ENCODE results near the gene PAK4. TPM values are rescaled to one million over a fixed set of nuclear protein-coding genes. Genes with fewer than 3 reads are reported as not detected.

Gene PAK4
- total RNA-seq, 2 experiments from 2014 or later, result 13.2 to 16.2 TPM

- H3K27ac Mint-ChIP-seq, result no peak overlapping the region
- H3K27me3 Mint-ChIP-seq, result no peaks in the 10 kb centered on the region
- no peaks in the 10 kb centered on the region for H3K9me3 Mint-ChIP-seq
- H3K4me3 Mint-ChIP-seq, result no peak overlapping the region
- DNase-seq, result no peak
- no peaks in the 10 kb centered on the region for H3K36me3 Mint-ChIP-seq
- no peaks in the 10 kb centered on the region for H3K4me1 Mint-ChIP-seq
These were observed 46.2 kb downstream of the PAK4 start for GRCh38 chr19:39171479-39172465.

GRCh38 chr19:39172700-39173501 is 47.3 kb downstream of the PAK4 start:
- H3K4me1 Mint-ChIP-seq, result no peaks in the 10 kb centered on the region
- H3K4me3 Mint-ChIP-seq, result no peak overlapping the region
- no peaks in the 10 kb centered on the region for H3K36me3 Mint-ChIP-seq
- H3K27me3 Mint-ChIP-seq, result no peaks in the 10 kb centered on the region
- H3K27ac Mint-ChIP-seq, result no peak overlapping the region
- DNase-seq, result no peak
- H3K9me3 Mint-ChIP-seq, result no peaks in the 10 kb centered on the region

- no peaks in the 10 kb centered on the region for H3K27me3 Mint-ChIP-seq
- H3K36me3 Mint-ChIP-seq, result no peaks in the 10 kb centered on the region
- H3K4me3 Mint-ChIP-seq, result no peak overlapping the region
- H3K9me3 Mint-ChIP-seq, result no peaks in the 10 kb centered on the region
- no peak overlapping the region for H3K27ac Mint-ChIP-seq
- no peak for DNase-seq
- H3K4me1 Mint-ChIP-seq, result no peaks in the 10 kb centered on the region
These were observed 48.0 kb downstream of the PAK4 start for GRCh38 chr19:39173502-39173991.

GRCh38 chr19:39174142-39174541 is 48.6 kb downstream of the PAK4 start:
- no peak for DNase-seq
- H3K4me3 Mint-ChIP-seq, result no peak overlapping the region
- H3K9me3 Mint-ChIP-seq, result no peaks in the 10 kb centered on the region
- H3K4me1 Mint-ChIP-seq, result no peaks in the 10 kb centered on the region
- H3K36me3 Mint-ChIP-seq, result no peaks in the 10 kb centered on the region
- H3K27ac Mint-ChIP-seq, result no peak overlapping the region
- H3K27me3 Mint-ChIP-seq, result no peaks in the 10 kb centered on the region

GRCh38 chr19:39174558-39175544 is 49.3 kb downstream of the PAK4 start:
- no peaks in the 10 kb centered on the region for H3K27me3 Mint-ChIP-seq
- no peak for DNase-seq
- no peaks in the 10 kb centered on the region for H3K4me1 Mint-ChIP-seq
- no peaks in the 10 kb centered on the region for H3K36me3 Mint-ChIP-seq
- H3K27ac Mint-ChIP-seq, result no peak overlapping the region
- no peak overlapping the region for H3K4me3 Mint-ChIP-seq
- H3K9me3 Mint-ChIP-seq, result no peaks in the 10 kb centered on the region

GRCh38 chr19:39175564-39175963 is 50.0 kb downstream of the PAK4 start:
- no peak for DNase-seq
- Mint-ChIP-seq H3K27ac (no peak overlapping the region), H3K36me3 (no peaks in the 10 kb centered on the region), H3K4me1 (no peaks in the 10 kb centered on the region), H3K4me3 (no peak overlapping the region), H3K27me3 (no peaks in the 10 kb centered on the region), H3K9me3 (no peaks in the 10 kb centered on the region)

- Mint-ChIP-seq H3K36me3 (no peaks in the 10 kb centered on the region), H3K4me3 (no peak overlapping the region), H3K27ac (no peak overlapping the region), H3K9me3 (no peaks in the 10 kb centered on the region), H3K27me3 (no peaks in the 10 kb centered on the region), H3K4me1 (no peaks in the 10 kb centered on the region)
- DNase-seq, result no peak
These were observed 51.6 kb downstream of the PAK4 start for GRCh38 chr19:39177110-39177699.

- H3K4me1 Mint-ChIP-seq, result no peaks in the 10 kb centered on the region
- H3K9me3 Mint-ChIP-seq, result no peaks in the 10 kb centered on the region
- H3K36me3 Mint-ChIP-seq, result no peaks in the 10 kb centered on the region
- no peak for DNase-seq
- H3K27ac Mint-ChIP-seq, result no peak overlapping the region
- H3K4me3 Mint-ChIP-seq, result no peak overlapping the region
- H3K27me3 Mint-ChIP-seq, result no peaks in the 10 kb centered on the region
These were observed 52.1 kb downstream of the PAK4 start for GRCh38 chr19:39177736-39178135.

GRCh38 chr19:39178296-39179006 is 52.9 kb downstream of the PAK4 start:
- H3K27me3 Mint-ChIP-seq, result no peaks in the 10 kb centered on the region
- H3K27ac Mint-ChIP-seq, result no peak overlapping the region
- H3K9me3 Mint-ChIP-seq, result no peaks in the 10 kb centered on the region
- H3K36me3 Mint-ChIP-seq, result no peaks in the 10 kb centered on the region
- no peak for DNase-seq
- no peaks in the 10 kb centered on the region for H3K4me1 Mint-ChIP-seq
- H3K4me3 Mint-ChIP-seq, result no peak overlapping the region

GRCh38 chr19:39179754-39180153 is 54.2 kb downstream of the PAK4 start:
- H3K36me3 Mint-ChIP-seq, result no peaks in the 10 kb centered on the region
- no peak overlapping the region for H3K27ac Mint-ChIP-seq
- no peak overlapping the region for H3K4me3 Mint-ChIP-seq
- no peaks in the 10 kb centered on the region for H3K4me1 Mint-ChIP-seq
- no peaks in the 10 kb centered on the region for H3K9me3 Mint-ChIP-seq
- H3K27me3 Mint-ChIP-seq, result no peaks in the 10 kb centered on the region
- DNase-seq, result no peak

GRCh38 chr19:39180749-39181148 is 55.2 kb downstream of the PAK4 start:
- Mint-ChIP-seq H3K36me3 (no peaks in the 10 kb centered on the region), H3K4me1 (no peaks in the 10 kb centered on the region), H3K27me3 (no peaks in the 10 kb centered on the region), H3K27ac (no peak overlapping the region), H3K4me3 (no peak overlapping the region), H3K9me3 (no peaks in the 10 kb centered on the region)
- DNase-seq, result no peak

- H3K27ac Mint-ChIP-seq, result no peak overlapping the region
- H3K4me3 Mint-ChIP-seq, result no peak overlapping the region
- no peak for DNase-seq
- no peaks in the 10 kb centered on the region for H3K36me3 Mint-ChIP-seq
- H3K9me3 Mint-ChIP-seq, result no peaks in the 10 kb centered on the region
- H3K4me1 Mint-ChIP-seq, result no peaks in the 10 kb centered on the region
- no peaks in the 10 kb centered on the region for H3K27me3 Mint-ChIP-seq
These were observed 56.1 kb downstream of the PAK4 start for GRCh38 chr19:39181500-39182173.

- Mint-ChIP-seq H3K36me3 (no peaks in the 10 kb centered on the region), H3K27ac (no peak overlapping the region), H3K4me3 (no peak overlapping the region), H3K27me3 (no peaks in the 10 kb centered on the region), H3K9me3 (no peaks in the 10 kb centered on the region), H3K4me1 (no peaks in the 10 kb centered on the region)
- DNase-seq, result no peak
These were observed 56.6 kb downstream of the PAK4 start for GRCh38 chr19:39182174-39182505.
